K562 (cell line): ENCODE measurements around the gene KCND3. TPM values are rescaled to one million over a fixed set of nuclear protein-coding genes. Genes with fewer than 3 reads are reported as not detected.

ENCODE experiments used
- ATAC-seq: fragments of 200-7000 bp; cut with Tn5 transposase; 3 replicates; pipeline ENCODE4 v1.9.1; 2020; ENCODE audit warnings: moderate library complexity
- BruUV-seq: library from RNA; stranded (reverse); fragments of 400-500 nt; replicated peaks from 2 replicates; lab custom pipeline; 2021; lab: Mats Ljungman, UMichigan
- CTCF ChIA-PET: fragments of 300-600 bp; formaldehyde crosslinking; extraction: SDS; loops from one replicate; lab custom pipeline; 2021; ENCODE audit warnings: low intra/inter-chr PET ratio; lab: Yijun Ruan, JAX
- POLR2A ChIA-PET: fragments of 300-600, 350-650 bp; sonication (Branson Sonifier 250); formaldehyde crosslinking; extraction: SDS; loops from one replicate; lab custom pipeline; 2021; ENCODE audit warnings: antibody characterized with exemption, inconsistent platforms; lab: Yijun Ruan, JAX
- DNase-seq, 4 experiments: peaks; one replicate each; pipeline versions ENCODE4 v3.0.0 to v3.0.0-alpha.2; 2011 to 2018; ENCODE audit warnings: low spot score in 3 of 4, mixed read lengths in 3 of 4; ENCODE audit errors: extremely low read depth in 1 of 4
- FAIRE-seq: peaks from 2 replicates; lab custom pipeline; 2011; peaks lifted over from hg19 to GRCh38; lab: Jason Lieb, UNC
- H2AFZ ChIP-seq: 2 replicates; pipeline ENCODE4 v1.6.0; 2011; ENCODE audit warnings: low read depth, low read length, control low read depth, inconsistent platforms
- H3K27ac ChIP-seq: fragments of 200-600 bp; 3 replicates; pipeline ENCODE4 v1.8.0; 2011; ENCODE audit warnings: low read depth, mild to moderate bottlenecking, control low read depth, inconsistent platforms, low read length, moderate library complexity, mixed read lengths; ENCODE audit errors: extremely low read depth
- H3K27me3 ChIP-seq, 2 experiments: fragments of 300-600 bp in 1 of 2; 2 replicates in 1 of 2; 3 replicates in 1 of 2; pipeline versions ENCODE4 v1.6.0 to v1.8.0; 2011; ENCODE audit warnings: inconsistent platforms in 2 of 2, low read length in 2 of 2, mild to moderate bottlenecking in 1 of 2, mixed read lengths in 1 of 2, moderate library complexity in 1 of 2; ENCODE audit not compliant: control insufficient read depth in 2 of 2, insufficient read depth in 2 of 2
- H3K36me3 ChIP-seq: fragments of 300-600 bp; 3 replicates; pipeline ENCODE4 v1.8.0; 2011; ENCODE audit warnings: mild to moderate bottlenecking, low read length, inconsistent platforms; ENCODE audit not compliant: control insufficient read depth, insufficient read depth
- H3K4me1 ChIP-seq, 2 experiments: fragments of 200-600 bp in 1 of 2; replicated peaks in 1 of 2; 2 replicates in 1 of 2; 3 replicates in 1 of 2; pipeline versions ENCODE4 v1.5.1 to v1.8.0; 2011; ENCODE audit warnings: inconsistent platforms in 2 of 2, low read length in 2 of 2, mild to moderate bottlenecking in 1 of 2, mixed read lengths in 1 of 2, moderate library complexity in 1 of 2; ENCODE audit not compliant: control insufficient read depth in 2 of 2, insufficient read depth in 2 of 2
- H3K4me2 ChIP-seq: 2 replicates; pipeline ENCODE4 v1.6.1; 2011; ENCODE audit warnings: low read length, control low read depth, inconsistent platforms, mixed read lengths; ENCODE audit not compliant: insufficient read depth
- H3K4me3 ChIP-seq: fragments of 200-600 bp; sonication (generic), shearing (Covaris generic); 2 replicates; pipeline ENCODE4 v1.5.1; 2016; ENCODE audit warnings: control low read depth, inconsistent platforms
- H3K79me2 ChIP-seq: fragments of 200-600 bp; 3 replicates; pipeline ENCODE4 v1.8.0; 2011; ENCODE audit warnings: low read length, inconsistent platforms; ENCODE audit not compliant: control insufficient read depth, insufficient read depth
- H3K9ac ChIP-seq, 2 experiments: 2 replicates each; pipeline versions ENCODE4 v1.6.0 to v1.6.1; 2011; ENCODE audit warnings: low read depth in 2 of 2, low read length in 2 of 2, control low read depth in 1 of 2, inconsistent platforms in 1 of 2, mild to moderate bottlenecking in 1 of 2, mixed read lengths in 1 of 2; ENCODE audit not compliant: insufficient read depth in 1 of 2
- H3K9me1 ChIP-seq: one replicate; pipeline ENCODE4 v1.6.0; 2011; ENCODE audit warnings: inconsistent platforms, mild to moderate bottlenecking, low read length, moderate library complexity; ENCODE audit not compliant: control insufficient read depth, insufficient read depth
- H3K9me3 ChIP-seq: replicated peaks from 2 replicates; pipeline ENCODE4 v1.5.1; 2011; ENCODE audit warnings: low read depth, low read length, inconsistent platforms; ENCODE audit not compliant: control insufficient read depth, insufficient read depth
- H4K20me1 ChIP-seq: replicated peaks from 2 replicates; pipeline ENCODE4 v1.6.1; 2011; ENCODE audit warnings: low read length, inconsistent platforms, mixed read lengths; ENCODE audit not compliant: control insufficient read depth, insufficient read depth
- CC2D1A ChIP-seq: fragments of 450-650 bp; IDR thresholded peaks from 2 replicates; pipeline ENCODE4 v1.6.1; 2017; ENCODE audit warnings: mild to moderate bottlenecking
- EWSR1 ChIP-seq: fragments of 450-650 bp; IDR thresholded peaks from 2 replicates; pipeline ENCODE4 v1.6.1; 2018; ENCODE audit warnings: borderline replicate concordance, mild to moderate bottlenecking, low read depth, moderate library complexity; ENCODE audit not compliant: partially characterized antibody
- FUS ChIP-seq: fragments of 200-400 bp; formaldehyde crosslinking; optimal IDR thresholded peaks from 2 replicates; pipeline ENCODE3; 2017; ENCODE audit warnings: low read depth, low read length
- L3MBTL2 ChIP-seq: fragments of 450-650 bp; IDR thresholded peaks from 2 replicates; pipeline ENCODE4 v1.6.1; 2016; ENCODE audit warnings: mild to moderate bottlenecking, moderate library complexity
- RBM17 ChIP-seq: fragments of 200-400 bp; formaldehyde crosslinking; IDR thresholded peaks from 2 replicates; pipeline ENCODE4 v1.6.1; 2017; ENCODE audit warnings: low read depth, mild to moderate bottlenecking, low read length, borderline replicate concordance
- ZBTB7A ChIP-seq: IDR thresholded peaks from 2 replicates; pipeline ENCODE4 v1.6.1; 2011; ENCODE audit warnings: low read depth, mild to moderate bottlenecking, low read length, moderate library complexity, borderline replicate concordance; ENCODE audit not compliant: control insufficient read depth
- ZBTB8A ChIP-seq: fragments of 450-650 bp; IDR thresholded peaks from 2 replicates; pipeline ENCODE4 v1.6.1; 2018; ENCODE audit warnings: mild to moderate bottlenecking, moderate library complexity; ENCODE audit not compliant: partially characterized antibody
- ZNF140 ChIP-seq: fragments of 250-450 bp; sonication (Bioruptor Pico); IDR thresholded peaks from 2 replicates; pipeline ENCODE4 v1.8.0; 2021; ENCODE audit warnings: moderate library complexity, mild to moderate bottlenecking, inconsistent platforms
- WGBS: fragments of 100-300 bp; shearing (Covaris generic); methylation state at CpG from one replicate; pipeline ENCODE4 v1.1.6; 2016; ENCODE audit warnings: low coverage, mixed read lengths; ENCODE audit not compliant: insufficient coverage; ENCODE audit errors: missing lambda C conversion rate; 5-methylcytosine and 5-hydroxymethylcytosine counted together
- in situ Hi-C: fragments of 300-500 bp; cut with MboI; formaldehyde crosslinking; loops from 4 replicates; pipeline ENCODE4 v1.15.0; 2018; ENCODE audit warnings: inconsistent platforms, mixed read lengths
- intact Hi-C: fragments of 100-400 bp; cut with micrococcal nuclease; formaldehyde crosslinking; loops from 2 replicates; pipeline ENCODE4 v1.14.2; 2022
- polyA plus RNA-seq, 8 experiments: library from polyadenylated mRNA; depleted of rRNA in 4 of 8; stranded (reverse) in 5 of 8; unstranded in 3 of 8; fragments of >200 nt; fragmentation: Nextera tagmentation in 2 of 8; fragmentation: Illumina TruSeq in 1 of 8; extraction: Ambion mirVana in 2 of 8; extraction: Trizol in 1 of 8; gene quantifications; 2 replicates each; pipeline versions ENCODE4 v1.2.1 to v1.2.3, GENCODE V29; 2011 to 2014; ENCODE audit warnings: inconsistent platforms in 1 of 8, missing spikeins in 1 of 8
- total RNA-seq, 7 experiments: library from RNA; depleted of rRNA in 6 of 7; stranded (reverse); fragments of >200 nt in 6 of 7; fragmentation: Illumina TruSeq in 2 of 7; extraction: Trizol in 2 of 7; gene quantifications; 2 replicates each; pipeline versions ENCODE4 v1.2.1 to v1.2.3, GENCODE V29; 2011 to 2021; ENCODE audit warnings: low replicate concordance in 1 of 7
- TF ChIP-seq, protein P1 (sequence below): fragments of 450-650 bp; IDR thresholded peaks from 2 replicates; pipeline ENCODE4 v1.6.1; 2018; ENCODE audit warnings: mild to moderate bottlenecking, low read depth; ENCODE audit not compliant: partially characterized antibody

The KCND3 gene
- total and polyA plus RNA-seq, 9 of the 15 experiments (the other 6 are each of a cell fraction or from before 2014, with no cell fraction given): not detected

DNA sequence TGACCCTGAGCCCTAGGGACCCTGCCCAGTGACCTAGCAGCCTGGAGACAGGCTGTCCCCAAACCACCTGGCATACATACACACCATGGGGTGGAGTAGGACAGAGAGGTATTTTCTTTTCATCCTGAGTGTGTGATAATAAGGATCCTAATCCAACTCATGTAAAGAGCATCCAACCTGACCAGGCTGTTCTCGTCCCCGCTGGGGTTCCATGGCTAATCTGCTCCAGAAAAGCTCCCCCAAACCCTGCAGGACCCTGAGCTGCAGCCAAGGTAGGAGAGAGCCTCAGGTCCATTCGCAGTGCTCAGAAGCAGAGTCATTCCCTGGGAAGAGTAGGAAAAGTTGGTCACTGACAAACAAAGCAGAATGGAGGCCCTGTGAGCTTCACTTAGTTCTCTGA is 31.4 kb downstream of the KCND3 start (continued):
- TF ChIP-seq CC2D1A: no peak
- TF ChIP-seq ZBTB7A: no peak
- TF ChIP-seq RBM17: no peak
- no peak for TF ChIP-seq ZNF140 (CRISPR knock-in tag)
- no peak for TF ChIP-seq ZBTB8A
- TF ChIP-seq, all 486 proteins: peak for 0

DNA sequence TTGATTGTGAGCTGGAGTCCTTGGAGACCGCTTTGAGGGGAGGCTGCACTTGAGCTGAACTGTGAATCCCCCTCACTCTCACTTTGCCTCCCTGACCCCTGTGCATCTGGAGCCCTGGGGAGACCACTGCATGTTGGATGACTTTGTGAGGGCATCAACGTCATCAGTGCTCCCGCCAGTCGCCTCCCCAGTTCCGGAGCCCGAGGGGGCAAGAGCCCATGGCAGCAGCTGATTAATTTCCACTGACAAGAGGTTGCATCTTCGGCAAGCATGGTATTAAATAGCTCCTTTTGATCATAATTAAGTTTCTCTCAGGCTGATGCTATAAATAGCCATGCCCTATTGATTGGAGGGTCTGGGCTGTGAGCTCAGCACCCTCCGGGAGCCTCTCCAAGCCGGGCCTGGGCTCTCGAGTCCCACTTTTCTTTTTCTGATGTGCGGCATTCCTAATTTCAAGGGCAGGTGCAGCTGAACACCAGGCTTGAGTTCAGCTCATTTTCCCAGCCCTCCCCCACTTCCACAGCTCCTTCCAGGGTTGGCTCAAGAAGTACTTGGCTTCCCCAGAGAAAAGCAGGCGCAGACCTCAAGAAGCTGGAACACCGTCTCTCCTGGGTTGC is 33.2 kb downstream of the KCND3 start:
- ChIA-PET CTCF (no interaction called here), POLR2A (no interaction called here)
- in situ Hi-C loops: no loop called here
- BruUV-seq: no TSS peak
- Histone ChIP-seq H3K27ac (no peak overlapping the region), H2AFZ (no peak overlapping the region), H3K27me3 (peaks cover 21 to 52% of the 10 kb centered on the region in 2 experiments; a peak in 4 of 5 replicates), H3K36me3 (no peaks in the 10 kb centered on the region), H3K9ac (peak overlapping the region in 1 of 2 experiments; percentile 11; a peak in 1 of 4 replicates), H3K9me1 (no peaks in the 10 kb centered on the region), H4K20me1 (no peaks in the 10 kb centered on the region; the same call in 1 of the 2 replicates), H3K79me2 (no peaks in the 10 kb centered on the region), H3K4me1 (no peaks in the 10 kb centered on the region), H3K4me3 (no peak overlapping the region), H3K4me2 (no peak overlapping the region), H3K9me3 (no peaks in the 10 kb centered on the region)
- FAIRE-seq (no peak), DNase-seq (no peak), ATAC-seq (no peak)
- intact Hi-C loops: no loop called here
- 4% methylated on average over 13 of the region's 13 CpGs for WGBS
- TF ChIP-seq, protein P1, sequence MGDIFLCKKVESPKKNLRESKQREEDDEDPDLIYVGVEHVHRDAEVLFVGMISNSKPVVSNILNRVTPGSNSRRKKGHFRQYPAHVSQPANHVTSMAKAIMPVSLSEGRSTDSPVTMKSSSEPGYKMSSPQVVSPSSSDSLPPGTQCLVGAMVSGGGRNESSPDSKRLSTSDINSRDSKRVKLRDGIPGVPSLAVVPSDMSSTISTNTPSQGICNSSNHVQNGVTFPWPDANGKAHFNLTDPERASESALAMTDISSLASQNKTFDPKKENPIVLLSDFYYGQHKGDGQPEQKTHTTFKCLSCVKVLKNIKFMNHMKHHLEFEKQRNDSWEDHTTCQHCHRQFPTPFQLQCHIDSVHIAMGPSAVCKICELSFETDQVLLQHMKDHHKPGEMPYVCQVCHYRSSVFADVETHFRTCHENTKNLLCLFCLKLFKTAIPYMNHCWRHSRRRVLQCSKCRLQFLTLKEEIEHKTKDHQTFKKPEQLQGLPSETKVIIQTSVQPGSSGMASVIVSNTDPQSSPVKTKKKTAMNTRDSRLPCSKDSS: no peak
- no peak for TF ChIP-seq EWSR1
- no peak for TF ChIP-seq FUS
- no peak for TF ChIP-seq L3MBTL2
